ENCODE results near the gene GZMA.
A peak's percentile ranks its signal among the peaks of the same experiment; 100 is the strongest.
"Not testable (repeated sequence)": the region's sequence is repeated elsewhere in the genome, so short reads cannot be mapped to it uniquely, and the experiment has no call there.

GZMA gene

DNA sequence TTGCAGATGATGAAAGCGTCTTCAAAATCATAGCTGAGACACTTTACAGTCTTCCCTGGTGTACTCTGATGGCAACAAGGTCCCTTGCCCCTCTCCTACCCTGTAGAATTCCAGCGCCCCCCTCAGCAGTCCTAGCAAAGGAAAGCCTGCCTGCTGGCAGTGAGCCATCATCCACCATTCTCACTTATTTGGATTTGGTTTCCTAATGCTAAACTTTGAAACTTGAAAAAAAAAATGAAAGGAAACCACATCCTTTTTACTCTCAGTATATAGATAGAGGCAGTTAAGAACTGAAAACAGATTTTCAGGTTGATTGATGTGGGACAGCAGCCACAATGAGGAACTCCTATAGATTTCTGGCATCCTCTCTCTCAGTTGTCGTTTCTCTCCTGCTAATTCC lies at the start of gene GZMA:
GZMA (plus strand) TSS at position 299 of the 400 bp plus-strand sequence; CDS start at position 336, 37 bp downstream.
- no peak for DNase-seq (ENCODE audit: low read depth)

GRCh38 chr5:55055183-55055582 lies 47.3 kb upstream of the GZMA start:
- DNase-seq (ENCODE audit: low read depth) = no peak

DNA sequence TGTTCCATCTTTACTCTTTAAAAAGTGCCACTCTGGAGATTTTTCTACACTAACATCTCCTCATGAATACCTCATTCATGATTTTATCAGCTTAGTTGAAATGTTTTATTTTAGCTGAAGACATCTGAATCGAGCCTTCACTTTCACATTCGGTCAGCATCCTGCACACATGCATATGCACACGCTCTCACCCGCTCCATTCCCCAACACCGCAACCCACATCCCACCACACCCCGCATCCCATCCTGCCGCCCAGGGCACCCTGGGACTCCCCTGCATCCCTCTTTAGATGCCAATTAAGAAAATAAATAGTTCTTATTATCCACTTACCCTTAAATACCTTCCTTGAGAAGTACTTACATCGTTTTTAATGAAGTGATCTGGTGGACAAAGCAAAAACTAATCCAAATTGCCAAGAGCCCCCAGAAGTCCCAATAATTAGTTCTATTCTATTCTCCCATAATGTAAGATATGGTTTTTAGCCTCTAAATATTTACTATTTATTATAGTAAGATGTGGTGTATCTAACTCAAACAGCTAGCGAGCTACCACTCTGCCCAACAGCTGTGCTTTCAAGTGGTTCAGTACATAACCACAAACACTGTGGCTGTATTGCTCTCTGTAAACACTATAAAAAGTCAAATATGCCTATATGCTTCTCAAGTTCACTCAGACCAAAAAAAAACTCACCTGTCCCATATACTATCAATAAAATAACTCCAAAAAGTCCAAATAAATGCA lies 40.2 kb upstream of the GZMA start:
- DNase-seq (ENCODE audit: low read depth) = no peak

GRCh38 chr5:55063220-55063863 lies 39.1 kb upstream of the GZMA start:
- peak; percentile 19 for DNase-seq (ENCODE audit: low read depth)

DNA sequence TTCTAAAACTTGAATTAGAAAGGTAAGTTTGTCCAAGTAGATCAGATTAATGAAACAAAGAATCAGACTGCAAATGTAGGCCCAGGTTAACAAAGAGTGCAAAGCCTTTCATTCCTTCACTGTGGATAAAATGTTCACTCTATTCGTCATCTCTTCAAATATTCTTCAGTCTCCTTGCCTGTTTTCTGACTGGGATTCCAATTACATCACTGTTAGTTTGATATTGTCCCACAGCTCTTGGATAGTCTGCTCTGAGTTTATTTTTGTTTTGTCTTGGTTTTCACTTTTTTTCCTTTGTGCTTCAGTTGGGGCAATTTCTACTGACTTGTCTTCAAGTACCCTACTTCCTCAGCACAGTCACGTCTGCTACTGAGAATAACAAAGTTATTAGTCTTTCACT lies 38.5 kb upstream of the GZMA start:
- peak; percentile 18 for DNase-seq (ENCODE audit: low read depth)

- no peak for DNase-seq (ENCODE audit: low read depth)
Observed at GRCh38 chr5:55064523-55064922, 37.9 kb upstream of the GZMA start.

GRCh38 chr5:55066277-55066676 lies 36.2 kb upstream of the GZMA start:
- DNase-seq (ENCODE audit: low read depth) = no peak

DNA sequence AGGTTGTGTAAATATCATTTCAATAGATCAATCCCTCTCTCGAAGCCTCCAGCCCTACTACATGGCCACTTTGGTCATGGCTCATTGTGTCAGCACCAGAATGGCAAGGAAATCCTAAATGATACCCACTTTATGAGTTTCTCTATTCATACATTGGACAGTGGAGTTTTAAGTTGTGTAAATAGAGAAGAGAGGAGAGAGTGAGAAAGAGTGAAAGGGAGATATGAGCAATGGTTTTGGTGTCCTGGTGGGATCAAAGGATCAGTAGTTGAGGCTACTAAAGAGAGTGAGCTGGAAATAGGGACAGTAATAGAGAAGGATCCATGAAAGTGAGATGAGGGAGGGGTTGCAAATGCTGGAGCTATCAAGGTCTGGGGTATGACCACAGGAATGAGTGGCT lies 31.5 kb upstream of the GZMA start:
- DNase-seq (ENCODE audit: low read depth) = no peak

DNA sequence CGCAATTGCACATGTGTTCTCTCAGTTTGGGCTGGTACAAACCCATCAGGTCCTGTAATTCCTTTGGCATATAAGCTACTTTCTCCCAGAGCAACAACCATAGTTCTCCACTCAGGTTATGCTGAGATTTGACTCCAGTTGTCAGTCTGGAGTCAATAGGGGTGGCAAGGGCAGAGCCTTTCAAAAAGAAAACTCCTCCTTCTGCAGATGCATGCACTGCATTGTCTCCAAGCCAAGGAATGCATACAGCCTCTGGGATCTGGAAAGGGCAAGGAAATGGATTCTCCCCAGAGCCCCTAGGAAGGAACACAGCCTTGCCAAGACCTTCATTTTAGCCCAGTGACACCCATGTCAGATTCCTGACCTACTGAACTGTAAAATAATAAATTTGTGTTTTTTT lies 31.0 kb upstream of the GZMA start:
- no peak for DNase-seq (ENCODE audit: low read depth)

DNA sequence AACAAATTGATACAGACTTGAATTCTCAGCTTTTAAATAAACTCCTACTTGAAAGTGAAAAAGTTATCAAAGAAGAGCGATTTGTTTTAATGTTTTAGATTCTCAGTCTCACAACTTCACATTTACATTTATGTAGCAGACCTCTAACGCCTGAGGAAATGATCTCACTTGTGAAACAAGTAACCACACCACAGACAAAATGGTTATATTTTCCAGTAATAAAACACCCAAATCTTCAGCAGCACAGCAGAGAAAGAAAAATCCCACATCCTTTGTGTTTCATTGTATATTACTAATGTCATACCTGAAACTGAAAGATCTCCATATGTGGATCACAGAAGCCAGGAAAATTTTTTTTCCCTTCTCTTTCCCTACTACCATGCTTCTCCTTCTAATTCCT lies 29.8 kb upstream of the GZMA start:
- no peak for DNase-seq (ENCODE audit: low read depth)

- DNase-seq (ENCODE audit: low read depth) = no peak
Observed at GRCh38 chr5:55073211-55073610, 29.2 kb upstream of the GZMA start.

GRCh38 chr5:55081541-55081940 lies 20.9 kb upstream of the GZMA start:
- DNase-seq (ENCODE audit: low read depth) = no peak

- not testable (repeated sequence) for DNase-seq (ENCODE audit: low read depth)
Observed at GRCh38 chr5:55089301-55089700, 13.1 kb upstream of the GZMA start.

DNA sequence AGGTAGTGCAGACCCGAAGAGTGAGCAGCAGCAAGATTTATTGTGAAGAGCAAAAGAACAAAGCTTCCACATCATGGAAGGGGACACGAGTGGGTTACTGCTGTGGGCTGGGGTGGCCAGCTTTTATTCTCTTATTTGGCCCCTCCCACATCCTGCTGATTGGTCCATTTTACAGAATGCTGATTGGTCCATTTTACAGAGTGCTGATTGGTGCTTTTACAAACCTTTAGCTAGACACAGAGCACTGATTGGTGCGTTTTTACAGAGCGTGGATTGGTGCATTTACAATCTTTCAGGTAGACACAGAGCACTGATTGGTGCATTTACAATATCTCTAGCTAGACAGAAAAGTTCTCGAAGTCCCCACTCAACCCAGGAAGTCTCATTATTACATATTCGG lies 11.4 kb upstream of the GZMA start:
- not testable (repeated sequence) for DNase-seq (ENCODE audit: low read depth)

GRCh38 chr5:55096182-55096581 lies 6.3 kb upstream of the GZMA start:
- no peak for DNase-seq (ENCODE audit: low read depth)

GRCh38 chr5:55096861-55097260 lies 5.6 kb upstream of the GZMA start:
- no peak for DNase-seq (ENCODE audit: low read depth)

GRCh38 chr5:55101148-55101547 lies 1.3 kb upstream of the GZMA start:
- not testable (repeated sequence) for DNase-seq (ENCODE audit: low read depth)

- no peak for DNase-seq (ENCODE audit: low read depth)
Observed at GRCh38 chr5:55101556-55102276, 730 bp upstream of the GZMA start.

GRCh38 chr5:55104036-55104772 lies 1.8 kb downstream of the GZMA start:
- peak; percentile 11 for DNase-seq (ENCODE audit: low read depth)

DNA sequence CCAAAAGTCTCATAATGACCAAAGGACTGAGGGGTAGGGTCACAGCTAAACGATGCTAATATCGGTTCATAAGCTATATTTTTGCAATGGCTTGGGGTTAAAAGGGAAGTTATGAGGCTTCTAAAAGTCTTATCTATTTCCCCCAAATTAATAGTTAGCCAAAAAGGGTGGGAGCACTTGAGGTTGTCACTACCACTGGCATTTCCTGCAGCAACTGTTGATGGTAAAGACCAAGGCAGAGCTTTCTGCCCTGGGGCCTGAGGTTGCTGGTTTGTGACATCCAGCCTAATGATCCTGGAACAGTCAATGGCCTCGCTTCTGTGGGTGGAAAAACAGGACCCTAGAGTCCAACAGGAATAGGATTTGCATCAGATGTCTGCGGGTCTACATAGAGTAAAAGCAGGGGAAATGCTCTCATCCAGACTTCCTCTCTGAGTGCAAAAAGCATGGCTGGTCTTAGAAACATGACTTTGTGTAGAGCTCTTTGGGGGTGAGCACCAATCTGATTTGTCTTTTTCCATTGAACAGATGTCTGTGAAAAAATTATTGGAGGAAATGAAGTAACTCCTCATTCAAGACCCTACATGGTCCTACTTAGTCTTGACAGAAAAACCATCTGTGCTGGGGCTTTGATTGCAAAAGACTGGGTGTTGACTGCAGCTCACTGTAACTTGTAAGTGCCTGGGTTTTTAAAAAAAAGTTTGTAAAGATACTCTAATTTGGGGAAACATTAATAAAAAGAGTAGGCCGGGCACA lies 2.7 kb downstream of the GZMA start:
- no peak for DNase-seq (ENCODE audit: low read depth)

GRCh38 chr5:55105976-55106375 lies 3.5 kb downstream of the GZMA start:
- DNase-seq (ENCODE audit: low read depth) = not testable (repeated sequence)

- no peak for DNase-seq (ENCODE audit: low read depth)
Observed at GRCh38 chr5:55108661-55109060, 6.2 kb downstream of the GZMA start.
